Vagina (tissue), 2 donors: ENCODE measurements around the gene SWI5.

Experiments used
- CTCF ChIP-seq, 3 experiments: fragments of 450-650 bp in 2 of 3; fragments of 200-600 bp in 1 of 3; sonication (generic) in 1 of 3; IDR thresholded peaks; one replicate each; pipeline ENCODE4 v1.5.1; 2017 to 2019; ENCODE audit warnings: antibody characterized with exemption in 3 of 3, mild to moderate bottlenecking in 2 of 3, moderate library complexity in 2 of 3
- POLR2A ChIP-seq, 2 donors: fragments of 450-650 bp; IDR thresholded peaks; one replicate each; pipeline ENCODE4 v1.6.1; 2017; ENCODE audit warnings: antibody characterized with exemption in 2 of 2, mild to moderate bottlenecking in 2 of 2, moderate library complexity in 2 of 2
- POLR2AphosphoS5 ChIP-seq, 2 donors: sonication (generic); formaldehyde crosslinking; IDR thresholded peaks; one replicate each; pipeline ENCODE4 v1.9.0; 2017; ENCODE audit warnings: antibody characterized with exemption in 2 of 2, mild to moderate bottlenecking in 2 of 2, low read depth in 1 of 2; ENCODE audit not compliant: insufficient read depth in 1 of 2

GRCh38 chr9:128296340-128297220, 20.5 kb downstream of the SWI5 start:
- no peak for TF ChIP-seq POLR2AphosphoS5 (IDR thresholded peaks at IDR 0.05; ENCODE audit: insufficient read depth in 1 of 2, low read depth in 1 of 2)
- TF ChIP-seq CTCF (IDR thresholded peaks at IDR 0.05) = no peak
- no peak for TF ChIP-seq POLR2A (IDR thresholded peaks at IDR 0.05)
